Neural crest cell (in vitro differentiated cells): ENCODE results near the gene ANGPTL4. TPM values are rescaled to one million over a fixed set of nuclear protein-coding genes. Genes with fewer than 3 reads are reported as not detected.
"Not testable (repeated sequence)": the region's sequence is repeated elsewhere in the genome, so short reads cannot be mapped to it uniquely, and the experiment has no call there.

Experiments used
- DNase-seq: peaks from one replicate; pipeline ENCODE4 v3.0.0; 2021; ENCODE audit warnings: low read depth, mixed read lengths, low spot score
- H3K27ac Mint-ChIP-seq: one replicate; pipeline ENCODE4 v1.8.0; 2021; ENCODE audit warnings: mild to moderate bottlenecking, mixed read lengths; ENCODE audit not compliant: unreplicated experiment
- H3K27me3 Mint-ChIP-seq: 2 replicates; pipeline ENCODE4 v1.8.0; 2021; ENCODE audit warnings: low read depth, mild to moderate bottlenecking, mixed read lengths
- H3K36me3 Mint-ChIP-seq: 2 replicates; pipeline ENCODE4 v1.8.0; 2021; ENCODE audit warnings: low read depth, mild to moderate bottlenecking, mixed read lengths
- H3K4me1 Mint-ChIP-seq: 2 replicates; pipeline ENCODE4 v1.8.0; 2021; ENCODE audit warnings: mixed read lengths
- H3K4me3 Mint-ChIP-seq: one replicate; pipeline ENCODE4 v1.8.0; 2021; ENCODE audit warnings: mild to moderate bottlenecking, mixed read lengths
- H3K9me3 Mint-ChIP-seq: 2 replicates; pipeline ENCODE4 v1.8.0; 2021; ENCODE audit warnings: mixed read lengths
- CTCF ChIP-seq: fragments of 200-600 bp; sonication (generic); conservative IDR thresholded peaks from 2 replicates; pipeline ENCODE4 v1.5.0; 2021; ENCODE audit warnings: antibody characterized with exemption, mild to moderate bottlenecking
- total RNA-seq: library from RNA; stranded (reverse); gene quantifications from 2 replicates; pipeline ENCODE4 v1.2.1, GENCODE V29; 2021

Gene ANGPTL4
- total RNA-seq, 1 donor from 2014 or later: not detected

GRCh38 chr19:8343483-8343844 is 20.5 kb upstream of the ANGPTL4 start:
- DNase-seq: no peak
- Mint-ChIP-seq H3K27ac (no peak overlapping the region), H3K36me3 (no peaks in the 10 kb centered on the region), H3K4me1 (peaks cover 13% of the 10 kb centered on the region), H3K4me3 (peak overlapping the region; percentile 64), H3K9me3 (no peaks in the 10 kb centered on the region), H3K27me3 (peaks cover 50% of the 10 kb centered on the region)
- TF ChIP-seq CTCF: no peak

GRCh38 chr19:8349629-8350372 is 14.2 kb upstream of the ANGPTL4 start:
- not testable (repeated sequence) for H3K4me3 Mint-ChIP-seq, H3K27ac Mint-ChIP-seq, H3K9me3 Mint-ChIP-seq, H3K27me3 Mint-ChIP-seq, H3K36me3 Mint-ChIP-seq, DNase-seq
- H3K4me1 Mint-ChIP-seq: peaks cover 14% of the 10 kb centered on the region

GRCh38 chr19:8352134-8352827 is 11.7 kb upstream of the ANGPTL4 start:
- no peak overlapping the region for H3K27ac Mint-ChIP-seq
- no peaks in the 10 kb centered on the region for H3K36me3 Mint-ChIP-seq
- peaks cover 22% of the 10 kb centered on the region for H3K4me1 Mint-ChIP-seq
- peaks cover 4% of the 10 kb centered on the region for H3K27me3 Mint-ChIP-seq
- no peak for DNase-seq
- no peaks in the 10 kb centered on the region for H3K9me3 Mint-ChIP-seq
- no peak for TF ChIP-seq CTCF
- H3K4me3 Mint-ChIP-seq: peak overlapping the region; percentile 27

GRCh38 chr19:8352845-8353244 is 11.1 kb upstream of the ANGPTL4 start:
- not testable (repeated sequence) for H3K27ac Mint-ChIP-seq, DNase-seq, H3K36me3 Mint-ChIP-seq, H3K27me3 Mint-ChIP-seq, H3K9me3 Mint-ChIP-seq, H3K4me3 Mint-ChIP-seq
- H3K4me1 Mint-ChIP-seq: peaks cover 18% of the 10 kb centered on the region

- H3K9me3 Mint-ChIP-seq: no peaks in the 10 kb centered on the region
- H3K4me3 Mint-ChIP-seq: no peak overlapping the region
- peaks cover 3% of the 10 kb centered on the region for H3K27me3 Mint-ChIP-seq
- H3K36me3 Mint-ChIP-seq: no peaks in the 10 kb centered on the region
- no peak for DNase-seq
- TF ChIP-seq CTCF: no peak
- H3K27ac Mint-ChIP-seq: no peak overlapping the region
- H3K4me1 Mint-ChIP-seq: peaks cover 17% of the 10 kb centered on the region
Observed at GRCh38 chr19:8355631-8356402, 8.1 kb upstream of the ANGPTL4 start.

- Mint-ChIP-seq H3K4me1 (peaks cover 15% of the 10 kb centered on the region), H3K27me3 (peaks cover 8% of the 10 kb centered on the region), H3K27ac (no peak overlapping the region), H3K4me3 (no peak overlapping the region), H3K36me3 (no peaks in the 10 kb centered on the region), H3K9me3 (no peaks in the 10 kb centered on the region)
- DNase-seq: no peak
- no peak for TF ChIP-seq CTCF
Observed at GRCh38 chr19:8357007-8357521, 6.9 kb upstream of the ANGPTL4 start.
